Esophagus muscularis mucosa (tissue), 4 donors: Measurements from ENCODE around the gene GPR22.

Experiments used
- CTCF ChIP-seq, 3 experiments: fragments of 200-600 bp in 2 of 3; fragments of 450-650 bp in 1 of 3; sonication (generic) in 2 of 3; IDR thresholded peaks; one replicate each; pipeline ENCODE4 v1.5.1; 2017 to 2019; ENCODE audit warnings: antibody characterized with exemption in 3 of 3, mild to moderate bottlenecking in 2 of 3, moderate library complexity in 1 of 3
- EP300 ChIP-seq: sonication (generic); formaldehyde crosslinking; IDR thresholded peaks from one replicate; pipeline ENCODE4 v1.6.1; 2017; ENCODE audit warnings: antibody characterized with exemption
- POLR2A ChIP-seq: fragments of 450-650 bp; IDR thresholded peaks from one replicate; pipeline ENCODE4 v1.6.1; 2017; ENCODE audit warnings: antibody characterized with exemption, moderate library complexity, mild to moderate bottlenecking, low read depth

- TF ChIP-seq CTCF (IDR thresholded peaks at IDR 0.05) = no peak
- no peak for TF ChIP-seq POLR2A
- no peak for TF ChIP-seq EP300
Measured at GRCh38 chr7:107505362-107505761, 35.5 kb downstream of the GPR22 start.
